GM18526 (cell line): ENCODE results near the gene RBL2.

Source experiments
- POLR2A ChIP-seq: IDR thresholded peaks from 3 replicates; pipeline ENCODE4 v1.6.1; 2011; ENCODE audit not compliant: insufficient read length; ENCODE audit errors: extremely low read depth

The RBL2 gene, protein sequence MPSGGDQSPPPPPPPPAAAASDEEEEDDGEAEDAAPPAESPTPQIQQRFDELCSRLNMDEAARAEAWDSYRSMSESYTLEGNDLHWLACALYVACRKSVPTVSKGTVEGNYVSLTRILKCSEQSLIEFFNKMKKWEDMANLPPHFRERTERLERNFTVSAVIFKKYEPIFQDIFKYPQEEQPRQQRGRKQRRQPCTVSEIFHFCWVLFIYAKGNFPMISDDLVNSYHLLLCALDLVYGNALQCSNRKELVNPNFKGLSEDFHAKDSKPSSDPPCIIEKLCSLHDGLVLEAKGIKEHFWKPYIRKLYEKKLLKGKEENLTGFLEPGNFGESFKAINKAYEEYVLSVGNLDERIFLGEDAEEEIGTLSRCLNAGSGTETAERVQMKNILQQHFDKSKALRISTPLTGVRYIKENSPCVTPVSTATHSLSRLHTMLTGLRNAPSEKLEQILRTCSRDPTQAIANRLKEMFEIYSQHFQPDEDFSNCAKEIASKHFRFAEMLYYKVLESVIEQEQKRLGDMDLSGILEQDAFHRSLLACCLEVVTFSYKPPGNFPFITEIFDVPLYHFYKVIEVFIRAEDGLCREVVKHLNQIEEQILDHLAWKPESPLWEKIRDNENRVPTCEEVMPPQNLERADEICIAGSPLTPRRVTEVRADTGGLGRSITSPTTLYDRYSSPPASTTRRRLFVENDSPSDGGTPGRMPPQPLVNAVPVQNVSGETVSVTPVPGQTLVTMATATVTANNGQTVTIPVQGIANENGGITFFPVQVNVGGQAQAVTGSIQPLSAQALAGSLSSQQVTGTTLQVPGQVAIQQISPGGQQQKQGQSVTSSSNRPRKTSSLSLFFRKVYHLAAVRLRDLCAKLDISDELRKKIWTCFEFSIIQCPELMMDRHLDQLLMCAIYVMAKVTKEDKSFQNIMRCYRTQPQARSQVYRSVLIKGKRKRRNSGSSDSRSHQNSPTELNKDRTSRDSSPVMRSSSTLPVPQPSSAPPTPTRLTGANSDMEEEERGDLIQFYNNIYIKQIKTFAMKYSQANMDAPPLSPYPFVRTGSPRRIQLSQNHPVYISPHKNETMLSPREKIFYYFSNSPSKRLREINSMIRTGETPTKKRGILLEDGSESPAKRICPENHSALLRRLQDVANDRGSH

DNA sequence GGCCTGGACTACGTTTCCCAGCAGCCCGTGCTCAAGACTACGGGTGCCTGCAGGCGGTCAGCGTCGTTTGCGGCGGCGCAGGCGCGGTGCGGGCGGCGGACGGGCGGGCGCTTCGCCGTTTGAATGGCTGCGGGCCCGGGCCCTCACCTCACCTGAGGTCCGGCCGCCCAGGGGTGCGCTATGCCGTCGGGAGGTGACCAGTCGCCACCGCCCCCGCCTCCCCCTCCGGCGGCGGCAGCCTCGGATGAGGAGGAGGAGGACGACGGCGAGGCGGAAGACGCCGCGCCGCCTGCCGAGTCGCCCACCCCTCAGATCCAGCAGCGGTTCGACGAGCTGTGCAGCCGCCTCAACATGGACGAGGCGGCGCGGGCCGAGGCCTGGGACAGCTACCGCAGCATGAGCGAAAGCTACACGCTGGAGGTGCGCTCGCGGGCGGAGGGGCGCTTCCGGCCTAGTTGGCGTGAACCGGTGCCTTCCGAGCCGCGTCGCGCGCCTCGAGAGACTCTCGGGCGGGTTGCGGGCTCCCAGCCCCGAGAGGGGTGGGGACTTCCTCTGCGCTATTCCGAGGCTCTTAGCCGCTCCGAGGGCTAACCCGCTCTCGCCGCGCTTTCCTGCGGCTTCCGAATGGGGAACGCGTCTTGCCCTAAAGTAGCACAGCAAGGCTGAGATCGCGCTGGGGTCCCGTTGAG, at the start of gene RBL2:
Gene RBL2 (plus strand): TSS at position 95 of the 689 bp plus-strand sequence. CDS start 86 bp downstream, at position 181.
- peak; percentile 56 for TF ChIP-seq POLR2A

DNA sequence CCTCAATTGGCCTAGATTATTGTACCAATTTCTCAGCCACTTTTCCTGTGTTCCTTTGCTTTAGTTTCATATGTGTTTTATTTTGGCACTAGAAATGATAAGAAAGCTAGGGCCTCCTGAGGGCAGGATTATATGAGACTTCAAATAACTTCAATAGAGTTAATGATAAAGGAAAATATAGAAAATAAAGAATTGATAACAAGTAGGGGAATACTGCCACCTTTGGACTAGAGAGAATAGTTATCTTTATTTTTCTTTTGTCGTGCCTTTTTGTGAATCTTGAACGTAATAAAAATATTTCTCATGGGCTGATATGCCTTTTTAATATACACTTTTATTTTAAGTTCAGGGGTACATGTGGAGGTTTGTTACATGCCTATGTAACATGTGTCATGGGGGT, 29.3 kb upstream of the RBL2 start:
- no peak for TF ChIP-seq POLR2A

DNA sequence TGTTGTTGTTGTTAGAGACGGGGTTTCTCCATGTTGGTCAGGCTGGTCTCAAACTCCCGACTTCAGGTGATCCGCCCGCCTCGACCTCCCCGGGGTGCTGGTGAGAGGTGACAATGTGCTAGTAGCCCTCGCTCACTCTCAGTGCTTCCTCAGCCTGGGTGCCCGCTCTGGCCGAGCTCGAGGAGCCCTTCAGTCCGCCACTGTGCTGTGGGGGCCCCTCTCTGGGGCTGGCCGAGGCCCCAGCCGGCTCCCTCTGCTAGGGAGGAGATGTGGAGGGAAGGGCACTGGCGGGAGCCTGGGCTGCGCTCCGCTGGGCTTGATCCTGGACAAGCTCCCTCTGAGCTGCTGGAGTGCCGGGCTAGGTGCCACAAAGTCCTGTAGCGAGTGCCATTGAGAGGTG, 21.7 kb upstream of the RBL2 start:
- no peak for TF ChIP-seq POLR2A

DNA sequence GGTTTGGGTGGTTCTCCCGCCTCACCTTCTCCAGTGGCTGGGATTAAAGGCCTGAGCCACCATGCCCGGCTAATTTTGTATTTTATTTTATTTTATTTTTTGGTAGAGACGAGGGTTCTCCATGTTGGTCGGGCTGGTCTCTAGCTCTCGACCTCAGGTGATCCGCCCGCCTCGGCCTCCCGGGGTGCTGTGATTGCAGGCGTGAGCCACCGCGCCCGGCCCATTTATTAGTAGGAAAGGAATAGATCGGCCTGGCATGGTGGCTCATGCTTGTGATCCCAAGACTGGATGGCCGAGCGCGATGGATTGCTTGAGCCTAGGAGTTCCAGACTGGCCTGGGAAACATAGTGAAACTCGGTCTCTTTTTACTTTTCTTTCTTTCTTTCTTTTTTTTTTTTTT, 20.4 kb upstream of the RBL2 start:
- no peak for TF ChIP-seq POLR2A

DNA sequence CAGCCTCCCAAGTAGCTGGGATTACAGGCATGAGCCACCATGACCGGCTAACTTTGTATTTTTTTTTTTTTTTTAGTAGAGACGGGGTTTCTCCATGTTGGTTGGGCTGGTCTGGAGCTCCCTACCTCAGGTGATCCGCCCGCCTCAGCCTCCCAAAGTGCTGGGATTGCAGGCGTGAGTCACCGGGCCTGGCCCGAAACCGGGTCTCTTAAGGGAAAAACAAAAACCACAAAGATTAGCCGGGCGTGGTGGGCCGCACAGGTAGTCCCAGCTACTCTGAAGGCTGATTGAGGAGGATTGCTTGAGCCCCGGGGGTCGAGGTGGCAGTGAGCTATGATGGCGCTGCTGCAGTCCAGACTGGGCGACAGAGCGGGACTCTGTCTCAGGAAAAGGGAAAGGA, 19.9 kb upstream of the RBL2 start:
- TF ChIP-seq POLR2A = no peak

DNA sequence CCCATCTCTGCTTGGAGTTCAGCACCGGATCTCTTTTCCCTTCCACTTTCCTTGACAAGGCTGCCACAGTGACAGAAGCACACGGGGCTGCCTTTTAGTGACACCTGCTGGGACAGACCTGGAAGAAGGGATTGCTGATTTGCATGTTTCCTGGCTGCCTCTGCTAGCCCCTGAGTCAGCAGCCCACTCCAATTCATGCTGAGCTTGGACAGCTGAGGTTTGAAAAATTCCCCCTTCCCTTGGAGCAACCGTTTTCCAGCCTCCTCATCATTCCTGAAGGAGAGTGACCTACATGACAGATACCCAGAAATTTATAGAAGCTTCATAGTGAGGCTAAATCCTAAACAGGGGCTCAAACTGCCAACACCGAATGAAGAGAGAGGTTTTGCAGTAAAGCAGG, 18.8 kb upstream of the RBL2 start:
- no peak for TF ChIP-seq POLR2A

DNA sequence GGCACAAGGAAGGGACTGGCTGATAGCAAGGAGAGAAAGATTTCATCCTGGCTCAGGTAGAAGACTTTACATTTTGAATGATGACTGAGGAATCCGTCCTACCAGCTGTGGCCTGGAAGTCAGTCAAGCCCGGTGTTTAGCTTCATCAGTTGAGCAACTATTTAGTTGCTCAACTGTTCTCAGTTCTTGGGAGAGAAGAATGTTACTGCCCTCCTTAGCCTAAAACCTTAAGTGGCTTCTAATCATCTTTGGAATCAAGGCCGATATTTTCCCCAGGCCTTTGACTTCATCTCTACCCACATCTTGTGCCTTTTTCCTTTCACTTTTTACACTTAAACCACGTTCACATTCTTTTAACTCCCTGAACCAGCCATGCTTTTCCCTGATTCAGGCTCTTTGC, 17.3 kb upstream of the RBL2 start:
- no peak for TF ChIP-seq POLR2A

DNA sequence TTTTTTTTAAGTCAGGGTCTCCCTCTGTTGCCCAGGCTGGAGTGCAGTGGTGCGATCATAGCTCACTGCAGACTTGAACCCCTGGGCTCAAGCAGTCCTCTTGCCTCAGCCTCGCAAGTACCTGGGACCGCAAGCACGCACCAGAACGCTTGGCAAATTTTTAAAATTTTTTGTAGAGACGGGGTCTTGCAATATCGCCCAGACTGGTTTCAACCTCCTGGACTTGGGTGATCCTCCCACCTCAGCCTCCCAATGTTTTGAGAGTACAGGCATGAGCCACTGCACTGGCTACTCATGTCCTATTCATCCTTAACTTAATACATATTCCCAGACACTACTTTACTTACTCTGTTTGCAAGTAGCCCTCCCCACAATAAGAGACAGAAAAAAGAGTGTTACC, 16.3 kb upstream of the RBL2 start:
- TF ChIP-seq POLR2A = no peak

DNA sequence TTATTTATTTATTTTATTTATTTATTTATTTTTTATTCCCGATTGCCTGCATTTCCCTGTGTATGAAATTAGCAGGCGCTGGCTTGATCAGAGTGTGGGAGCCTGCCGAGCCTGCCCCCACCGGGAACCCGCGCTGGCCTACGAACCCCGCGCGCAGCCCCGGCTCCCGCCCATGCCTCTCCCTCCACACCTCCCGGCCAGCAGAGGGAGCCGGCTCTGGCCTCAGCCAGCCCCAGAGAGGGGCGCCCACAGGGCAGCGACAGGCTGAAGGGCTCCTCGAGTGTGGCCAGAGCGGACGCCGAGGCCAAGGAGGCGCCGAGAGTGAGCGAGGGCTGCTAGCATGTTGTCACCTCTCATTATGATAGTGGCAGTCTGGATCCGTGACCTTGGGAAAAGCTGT, 13.0 kb upstream of the RBL2 start:
- TF ChIP-seq POLR2A = no peak

DNA sequence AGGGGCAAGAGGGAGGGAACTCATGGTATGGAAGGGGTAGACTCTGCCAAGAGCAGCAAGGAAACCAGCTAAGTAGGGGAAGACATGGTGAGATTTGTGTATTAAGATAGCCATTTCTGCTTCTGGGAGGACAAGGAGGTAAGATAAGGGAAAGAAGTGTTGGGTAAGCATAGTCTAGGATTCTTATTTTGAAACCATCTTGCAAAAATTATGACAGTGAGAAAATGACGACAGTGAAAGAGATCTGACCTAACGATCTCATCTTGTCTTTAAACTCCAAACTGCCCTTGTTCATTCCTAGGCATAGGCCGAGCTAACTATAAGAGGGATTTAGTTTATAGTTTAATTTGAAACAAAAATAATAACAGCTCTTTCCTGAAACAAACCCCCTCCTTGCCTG, 5.6 kb upstream of the RBL2 start:
- no peak for TF ChIP-seq POLR2A

DNA sequence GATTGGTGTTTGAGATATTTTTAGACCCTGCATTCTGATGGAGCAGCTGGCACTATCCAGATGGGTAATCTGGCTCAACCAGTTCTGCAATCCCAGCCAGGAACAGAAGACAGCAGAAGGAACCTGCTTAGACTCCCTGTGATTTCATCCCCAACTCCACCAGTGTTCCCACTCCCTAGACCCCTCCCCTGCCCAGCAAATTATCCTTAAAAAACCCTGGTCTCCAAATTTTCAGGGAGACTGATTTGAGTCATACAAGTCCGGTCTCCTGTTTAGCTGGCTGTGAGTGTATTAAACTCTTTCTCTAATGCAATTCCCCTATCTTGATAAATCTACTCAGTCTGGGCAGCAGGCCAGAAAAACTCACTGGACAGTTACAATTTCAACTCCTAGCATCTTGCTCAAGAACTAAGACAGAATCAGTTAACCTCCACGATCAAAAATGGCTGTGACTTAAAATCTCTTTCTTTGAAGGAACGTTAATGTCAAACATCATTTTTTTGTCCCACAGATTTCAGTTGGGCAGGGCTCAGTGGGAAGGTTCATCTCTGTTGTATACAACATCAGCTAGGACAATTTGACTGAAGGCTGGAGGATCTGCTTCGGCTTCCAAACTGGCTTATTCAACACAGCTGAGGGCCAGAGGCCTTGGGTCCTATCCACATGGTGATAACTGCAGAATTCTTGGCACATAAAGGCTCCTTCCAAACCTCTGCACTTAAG, 4.9 kb upstream of the RBL2 start:
- no peak for TF ChIP-seq POLR2A

DNA sequence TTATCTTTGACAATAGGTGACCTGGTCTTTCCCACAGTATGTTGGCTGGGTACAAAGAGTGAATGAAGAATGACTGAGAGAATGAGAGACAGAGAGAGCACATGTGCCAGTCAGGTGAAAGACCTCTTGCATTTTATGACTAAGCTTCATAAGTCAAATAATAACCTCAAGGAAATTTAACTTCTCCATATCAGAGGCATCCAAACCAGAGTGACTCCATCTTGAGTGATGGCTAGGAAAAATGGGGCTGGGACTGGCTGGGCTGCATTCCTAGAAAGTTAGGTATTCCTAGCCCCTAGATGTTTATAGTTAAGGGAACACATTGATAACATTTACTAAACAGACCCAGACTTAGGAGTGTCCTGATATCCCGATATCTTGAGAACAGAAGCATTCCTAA, 3.9 kb upstream of the RBL2 start:
- no peak for TF ChIP-seq POLR2A

DNA sequence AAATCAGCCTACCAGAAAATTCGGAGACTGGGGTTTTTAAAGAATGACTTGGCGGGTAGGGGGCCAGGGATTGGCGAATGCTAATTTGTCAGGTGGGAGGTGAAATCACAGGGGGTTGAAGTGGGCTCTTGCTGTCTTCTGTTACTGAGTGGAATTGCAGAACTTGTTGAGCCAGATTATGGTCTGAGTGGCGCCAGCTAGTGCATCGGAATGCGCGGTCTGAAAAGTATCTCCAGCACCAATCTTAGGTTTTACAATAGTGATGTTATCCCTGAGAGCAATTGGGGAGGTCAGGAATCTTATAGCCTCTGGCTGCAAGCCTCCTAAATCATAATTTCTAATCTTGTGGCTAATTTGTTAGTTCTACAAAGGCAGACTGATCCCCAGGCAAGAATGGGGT, 762 bp upstream of the RBL2 start:
- no peak for TF ChIP-seq POLR2A

DNA sequence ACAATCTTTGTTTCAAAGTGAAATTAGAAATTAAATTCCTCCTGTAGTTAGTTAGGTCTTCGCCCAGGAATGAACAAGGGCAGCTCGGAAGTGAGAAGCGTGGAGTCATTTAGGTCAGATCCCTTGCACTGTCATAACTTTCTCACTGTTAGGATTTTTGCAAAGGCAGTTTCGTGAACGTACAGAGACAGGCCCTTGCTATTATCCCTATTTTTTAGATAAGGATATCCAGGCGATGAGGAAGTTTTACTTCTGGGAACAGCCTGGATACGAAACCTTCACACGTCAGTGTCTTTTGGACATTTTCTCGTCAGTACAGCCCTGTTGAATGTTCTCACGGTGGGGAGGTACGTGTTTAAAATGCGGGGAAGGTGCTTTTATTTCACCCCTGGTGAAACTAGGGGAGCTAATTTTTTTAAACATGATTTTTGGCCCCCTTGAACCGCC, 318 bp upstream of the RBL2 start:
- TF ChIP-seq POLR2A = no peak
